ENCODE data around the gene ADSS1.

Gene ADSS1

DNA sequence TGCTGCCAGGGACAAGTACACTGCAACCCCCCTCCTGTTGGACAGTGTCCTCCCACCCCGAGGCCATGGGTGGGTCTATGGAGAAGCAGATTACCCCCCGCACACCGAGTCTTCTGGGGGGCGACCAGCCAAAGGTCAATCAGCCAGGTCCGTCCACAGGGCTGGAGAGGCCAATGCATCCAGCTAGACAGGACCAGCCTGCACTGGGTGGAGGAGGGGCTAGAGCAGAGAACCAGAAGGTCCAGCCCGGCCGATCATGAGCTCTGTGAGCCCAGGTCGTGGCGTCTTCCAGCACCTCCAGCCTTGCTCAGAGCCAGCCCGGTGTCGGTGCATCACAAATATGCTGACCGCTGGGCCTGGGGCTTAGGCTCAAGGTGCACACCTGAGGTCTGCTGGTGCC is 8.2 kb upstream of the ADSS1 start:
- no peak overlapping the region for H3K4me3 ChIP-seq (ENCODE audit: low read depth, low read length)
- TF ChIP-seq, protein P1, sequence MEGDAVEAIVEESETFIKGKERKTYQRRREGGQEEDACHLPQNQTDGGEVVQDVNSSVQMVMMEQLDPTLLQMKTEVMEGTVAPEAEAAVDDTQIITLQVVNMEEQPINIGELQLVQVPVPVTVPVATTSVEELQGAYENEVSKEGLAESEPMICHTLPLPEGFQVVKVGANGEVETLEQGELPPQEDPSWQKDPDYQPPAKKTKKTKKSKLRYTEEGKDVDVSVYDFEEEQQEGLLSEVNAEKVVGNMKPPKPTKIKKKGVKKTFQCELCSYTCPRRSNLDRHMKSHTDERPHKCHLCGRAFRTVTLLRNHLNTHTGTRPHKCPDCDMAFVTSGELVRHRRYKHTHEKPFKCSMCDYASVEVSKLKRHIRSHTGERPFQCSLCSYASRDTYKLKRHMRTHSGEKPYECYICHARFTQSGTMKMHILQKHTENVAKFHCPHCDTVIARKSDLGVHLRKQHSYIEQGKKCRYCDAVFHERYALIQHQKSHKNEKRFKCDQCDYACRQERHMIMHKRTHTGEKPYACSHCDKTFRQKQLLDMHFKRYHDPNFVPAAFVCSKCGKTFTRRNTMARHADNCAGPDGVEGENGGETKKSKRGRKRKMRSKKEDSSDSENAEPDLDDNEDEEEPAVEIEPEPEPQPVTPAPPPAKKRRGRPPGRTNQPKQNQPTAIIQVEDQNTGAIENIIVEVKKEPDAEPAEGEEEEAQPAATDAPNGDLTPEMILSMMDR (IDR thresholded peaks at IDR 0.05; ENCODE audit: low read depth, low read length), result no peak
- in situ Hi-C loops (cut with HindIII; ENCODE audit: low sequenced_read_pairs), result no loop called here
- DNase-seq (ENCODE audit: low read depth, low spot score), result no peak

DNA sequence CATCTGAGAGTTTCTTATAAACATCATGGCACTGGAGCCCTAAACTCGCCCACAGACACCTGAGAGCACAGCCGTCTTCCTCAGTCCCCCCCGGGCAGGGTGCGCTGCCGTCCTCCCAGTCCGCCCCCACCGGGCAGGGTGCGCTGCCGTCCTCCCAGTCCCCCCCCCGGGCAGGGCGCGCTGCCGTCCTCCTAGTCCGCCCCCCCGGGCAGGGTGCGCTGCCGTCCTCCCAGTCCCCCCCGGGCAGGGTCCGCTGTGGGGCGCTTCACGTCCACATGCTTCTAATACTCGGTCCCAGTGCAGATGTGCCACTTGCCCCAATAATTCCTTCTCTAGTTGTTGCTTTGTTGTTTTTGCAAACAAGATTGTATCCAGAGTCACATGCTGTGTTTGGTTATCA is 6.9 kb upstream of the ADSS1 start:
- H3K4me3 ChIP-seq (ENCODE audit: low read depth, low read length), result no peak overlapping the region
- DNase-seq (ENCODE audit: low read depth, low spot score), result no peak
- TF ChIP-seq, protein P1 (IDR thresholded peaks at IDR 0.05; ENCODE audit: low read depth, low read length), result no peak
- in situ Hi-C loops (cut with HindIII; ENCODE audit: low sequenced_read_pairs), result no loop called here

DNA sequence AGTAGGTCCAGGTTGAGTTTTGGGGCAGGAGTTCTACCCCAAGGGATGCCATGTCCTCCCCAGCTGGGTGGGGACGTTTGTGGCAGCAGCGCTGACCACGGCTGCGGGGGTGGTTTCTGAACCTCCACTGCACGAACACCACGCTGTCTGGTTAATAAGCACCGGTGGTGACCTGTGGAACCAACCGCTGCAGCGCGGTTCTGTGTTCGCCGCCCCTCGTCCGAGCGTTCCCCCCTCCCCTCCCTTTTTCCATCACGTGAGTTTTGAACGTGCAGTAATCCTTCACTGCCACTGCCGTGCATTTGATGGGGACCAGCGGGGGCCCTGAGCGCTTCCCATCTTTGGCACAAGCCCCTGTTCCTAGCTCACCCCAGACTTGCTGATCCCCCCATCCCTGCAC is 6.4 kb upstream of the ADSS1 start:
- DNase-seq (ENCODE audit: low read depth, low spot score), result no peak
- TF ChIP-seq, protein P1 (IDR thresholded peaks at IDR 0.05; ENCODE audit: low read depth, low read length), result no peak
- in situ Hi-C loops (cut with HindIII; ENCODE audit: low sequenced_read_pairs), result no loop called here
- no peak overlapping the region for H3K4me3 ChIP-seq (ENCODE audit: low read depth, low read length)

DNA sequence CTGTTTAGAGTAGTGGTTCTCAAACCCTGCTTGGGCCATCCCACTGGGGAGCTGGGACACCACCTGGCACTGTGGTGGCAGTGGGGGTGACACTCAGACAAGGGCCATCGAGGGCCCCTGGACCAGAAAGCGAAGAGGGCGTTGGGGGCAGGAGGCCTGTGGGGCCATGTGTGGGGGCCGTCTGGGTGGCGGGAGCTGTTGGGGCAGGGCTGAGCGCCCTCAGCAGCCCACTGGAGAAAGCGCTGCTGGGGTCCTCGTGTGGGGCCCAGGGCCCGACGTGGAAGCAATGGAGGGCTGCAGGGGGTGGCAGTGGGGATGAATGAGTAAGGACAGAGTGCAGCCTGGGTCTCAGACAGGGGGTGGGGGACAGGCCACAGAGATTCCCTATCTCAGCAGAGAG is 5.9 kb upstream of the ADSS1 start:
- H3K4me3 ChIP-seq (ENCODE audit: low read depth, low read length), result no peak overlapping the region
- no peak for DNase-seq (ENCODE audit: low read depth, low spot score)
- TF ChIP-seq, protein P1 (IDR thresholded peaks at IDR 0.05; ENCODE audit: low read depth, low read length), result no peak
- in situ Hi-C loops (cut with HindIII; ENCODE audit: low sequenced_read_pairs), result no loop called here

DNA sequence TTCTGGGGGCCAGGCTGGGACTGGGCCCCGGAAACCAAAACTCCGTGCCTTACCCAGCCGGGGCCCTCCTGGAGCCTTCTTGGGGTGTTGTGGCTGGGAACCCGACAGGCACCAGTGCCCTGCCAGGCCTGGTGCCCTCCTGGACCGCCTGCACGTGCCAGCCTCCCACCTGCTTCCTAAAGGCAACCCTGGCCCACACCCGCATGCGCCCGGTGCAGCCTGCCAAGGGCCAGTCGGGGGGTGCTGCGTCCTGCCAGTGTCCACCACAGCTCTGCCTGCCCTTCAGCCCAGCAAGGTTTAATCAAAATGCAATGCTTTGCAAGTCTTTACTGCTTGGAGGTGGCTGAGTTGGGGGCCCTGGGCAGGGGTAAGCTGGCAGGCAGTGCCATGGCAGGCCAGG is 5.2 kb upstream of the ADSS1 start:
- TF ChIP-seq, protein P1 (IDR thresholded peaks at IDR 0.05; ENCODE audit: low read depth, low read length), result no peak
- DNase-seq (ENCODE audit: low read depth, low spot score), result no peak
- in situ Hi-C loops (cut with HindIII; ENCODE audit: low sequenced_read_pairs), result no loop called here
- H3K4me3 ChIP-seq (ENCODE audit: low read depth, low read length), result no peak overlapping the region

DNA sequence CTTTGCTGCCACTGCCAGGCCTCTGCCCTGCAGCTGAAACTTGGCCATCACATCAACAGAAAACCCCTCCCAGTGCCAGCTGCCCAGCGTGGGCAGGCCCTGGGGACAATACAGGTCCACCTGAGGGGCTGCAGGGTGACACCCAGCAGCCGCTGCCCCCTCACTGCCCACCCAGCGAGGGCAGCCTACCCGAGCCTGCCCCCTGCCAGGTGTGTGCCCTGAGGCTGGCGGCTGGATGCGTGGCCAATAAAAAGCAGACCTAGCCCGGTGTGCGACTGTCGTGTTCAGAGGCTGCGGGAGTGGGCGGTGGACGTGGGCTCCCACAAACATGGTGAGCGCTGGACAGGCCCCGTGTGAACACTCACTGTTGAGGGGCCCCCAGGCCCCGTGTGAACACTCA is 4.7 kb upstream of the ADSS1 start:
- TF ChIP-seq, protein P1 (IDR thresholded peaks at IDR 0.05; ENCODE audit: low read depth, low read length), result no peak
- DNase-seq (ENCODE audit: low read depth, low spot score), result no peak
- in situ Hi-C loops (cut with HindIII; ENCODE audit: low sequenced_read_pairs), result no loop called here
- no peak overlapping the region for H3K4me3 ChIP-seq (ENCODE audit: low read depth, low read length)

Measured in astrocyte of the spinal cord (primary cell).